Astrocyte of the hippocampus (primary cell): ENCODE measurements around the gene SEPHS1.
"Not testable (repeated sequence)": the region's sequence is repeated elsewhere in the genome, so short reads cannot be mapped to it uniquely, and the experiment has no call there.

Experiments
- DNase-seq: peaks from one replicate; pipeline ENCODE4 v3.0.0; 2011; ENCODE audit warnings: low read depth, low spot score

SEPHS1 gene

GRCh38 chr10:13360587-13360986 is 12.5 kb upstream of the SEPHS1 start:
- no peak for DNase-seq

GRCh38 chr10:13356392-13356791 is 8.3 kb upstream of the SEPHS1 start:
- DNase-seq: no peak

- DNase-seq: no peak
Measured at GRCh38 chr10:13354783-13355182, 6.7 kb upstream of the SEPHS1 start.

- DNase-seq: no peak
Measured at GRCh38 chr10:13352519-13352918, 4.4 kb upstream of the SEPHS1 start.

- no peak for DNase-seq
Measured at GRCh38 chr10:13351340-13351915, 3.3 kb upstream of the SEPHS1 start.

GRCh38 chr10:13349463-13350274 is 1.6 kb upstream of the SEPHS1 start:
- DNase-seq: peak; percentile 67

- peak; percentile 92 for DNase-seq
Measured at GRCh38 chr10:13347500-13348156, 465 bp downstream of the SEPHS1 start.

GRCh38 chr10:13347043-13347499 is 1.0 kb downstream of the SEPHS1 start:
- DNase-seq: peak; percentile 70

GRCh38 chr10:13346283-13347042 is 1.6 kb downstream of the SEPHS1 start:
- DNase-seq: peak; percentile 48

GRCh38 chr10:13340626-13341376 is 7.3 kb downstream of the SEPHS1 start:
- DNase-seq: no peak

- DNase-seq: no peak
Measured at GRCh38 chr10:13340068-13340467, 8.0 kb downstream of the SEPHS1 start.

- no peak for DNase-seq
Measured at GRCh38 chr10:13338390-13339110, 9.5 kb downstream of the SEPHS1 start.

GRCh38 chr10:13337827-13338196 is 10.3 kb downstream of the SEPHS1 start:
- no peak for DNase-seq

- DNase-seq: no peak
Measured at GRCh38 chr10:13337128-13337826, 10.8 kb downstream of the SEPHS1 start.

- DNase-seq: no peak
Measured at GRCh38 chr10:13335881-13336280, 12.2 kb downstream of the SEPHS1 start.

- no peak for DNase-seq
Measured at GRCh38 chr10:13334556-13334955, 13.5 kb downstream of the SEPHS1 start.

- peak; percentile 38 for DNase-seq
Measured at GRCh38 chr10:13331646-13332045, 16.4 kb downstream of the SEPHS1 start.

- not testable (repeated sequence) for DNase-seq
Measured at GRCh38 chr10:13330980-13331379, 17.1 kb downstream of the SEPHS1 start.

- DNase-seq: no peak
Measured at GRCh38 chr10:13329565-13329964, 18.5 kb downstream of the SEPHS1 start.

- no peak for DNase-seq
Measured at GRCh38 chr10:13328613-13329012, 19.5 kb downstream of the SEPHS1 start.
